Nephron progenitor cell (in vitro differentiated cells): ENCODE results near the gene GOLGA2.
A peak's percentile ranks its signal among the peaks of the same experiment; 100 is the strongest.
"Not testable (repeated sequence)": the region's sequence is repeated elsewhere in the genome, so short reads cannot be mapped to it uniquely, and the experiment has no call there.

Source experiments
- DNase-seq: peaks from one replicate; pipeline ENCODE4 v3.0.0; 2021
- H3K27ac Mint-ChIP-seq: 2 replicates; pipeline ENCODE4 v1.8.0; 2021; ENCODE audit warnings: mild to moderate bottlenecking, moderate library complexity, mixed read lengths
- H3K27me3 Mint-ChIP-seq: 2 replicates; pipeline ENCODE4 v1.8.0; 2021; ENCODE audit warnings: mild to moderate bottlenecking, low read depth, mixed read lengths; ENCODE audit not compliant: poor library complexity
- H3K36me3 Mint-ChIP-seq: 2 replicates; pipeline ENCODE4 v1.8.0; 2021; ENCODE audit warnings: low read depth, mixed read lengths
- H3K4me1 Mint-ChIP-seq: 2 replicates; pipeline ENCODE4 v1.8.0; 2021; ENCODE audit warnings: mixed read lengths
- H3K4me3 Mint-ChIP-seq: 2 replicates; pipeline ENCODE4 v1.8.0; 2021; ENCODE audit warnings: mild to moderate bottlenecking, moderate library complexity, mixed read lengths
- H3K9me3 Mint-ChIP-seq: 2 replicates; pipeline ENCODE4 v1.8.0; 2021; ENCODE audit warnings: mild to moderate bottlenecking, moderate library complexity, mixed read lengths
- TF ChIP-seq, protein P1 (sequence below): fragments of 200-600 bp; sonication (generic); IDR thresholded peaks from 2 replicates; pipeline ENCODE4 v1.5.0; 2021; ENCODE audit warnings: antibody characterized with exemption

Gene GOLGA2

GRCh38 chr9:128286440-128286839, 10.6 kb upstream of the GOLGA2 start:
- DNase-seq = no peak
- H3K4me3 Mint-ChIP-seq = no peak overlapping the region
- H3K4me1 Mint-ChIP-seq = peaks cover 17% of the 10 kb centered on the region
- H3K9me3 Mint-ChIP-seq = no peaks in the 10 kb centered on the region
- H3K27ac Mint-ChIP-seq = no peak overlapping the region
- peaks cover 3% of the 10 kb centered on the region for H3K27me3 Mint-ChIP-seq
- TF ChIP-seq, protein P1, sequence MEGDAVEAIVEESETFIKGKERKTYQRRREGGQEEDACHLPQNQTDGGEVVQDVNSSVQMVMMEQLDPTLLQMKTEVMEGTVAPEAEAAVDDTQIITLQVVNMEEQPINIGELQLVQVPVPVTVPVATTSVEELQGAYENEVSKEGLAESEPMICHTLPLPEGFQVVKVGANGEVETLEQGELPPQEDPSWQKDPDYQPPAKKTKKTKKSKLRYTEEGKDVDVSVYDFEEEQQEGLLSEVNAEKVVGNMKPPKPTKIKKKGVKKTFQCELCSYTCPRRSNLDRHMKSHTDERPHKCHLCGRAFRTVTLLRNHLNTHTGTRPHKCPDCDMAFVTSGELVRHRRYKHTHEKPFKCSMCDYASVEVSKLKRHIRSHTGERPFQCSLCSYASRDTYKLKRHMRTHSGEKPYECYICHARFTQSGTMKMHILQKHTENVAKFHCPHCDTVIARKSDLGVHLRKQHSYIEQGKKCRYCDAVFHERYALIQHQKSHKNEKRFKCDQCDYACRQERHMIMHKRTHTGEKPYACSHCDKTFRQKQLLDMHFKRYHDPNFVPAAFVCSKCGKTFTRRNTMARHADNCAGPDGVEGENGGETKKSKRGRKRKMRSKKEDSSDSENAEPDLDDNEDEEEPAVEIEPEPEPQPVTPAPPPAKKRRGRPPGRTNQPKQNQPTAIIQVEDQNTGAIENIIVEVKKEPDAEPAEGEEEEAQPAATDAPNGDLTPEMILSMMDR = no peak
- peaks cover 23% of the 10 kb centered on the region for H3K36me3 Mint-ChIP-seq

GRCh38 chr9:128285033-128285784, 9.4 kb upstream of the GOLGA2 start:
- DNase-seq = no peak
- Mint-ChIP-seq H3K4me1 (peaks cover 28% of the 10 kb centered on the region), H3K36me3 (peaks cover 27% of the 10 kb centered on the region), H3K27me3 (peaks cover 3% of the 10 kb centered on the region), H3K9me3 (no peaks in the 10 kb centered on the region), H3K27ac (peak overlapping the region; percentile 44), H3K4me3 (no peak overlapping the region)
- TF ChIP-seq, protein P1 = no peak

- Mint-ChIP-seq H3K9me3 (no peaks in the 10 kb centered on the region), H3K4me1 (peaks cover 46% of the 10 kb centered on the region), H3K27ac (no peak overlapping the region), H3K27me3 (no peaks in the 10 kb centered on the region), H3K4me3 (no peak overlapping the region), H3K36me3 (peaks cover 13% of the 10 kb centered on the region)
- no peak for DNase-seq
- TF ChIP-seq, protein P1 = no peak
Observed at GRCh38 chr9:128282500-128282899, 6.7 kb upstream of the GOLGA2 start.

- Mint-ChIP-seq H3K36me3 (peaks cover 7% of the 10 kb centered on the region), H3K27me3 (peaks cover 2% of the 10 kb centered on the region), H3K4me3 (peak overlapping the region; percentile 21), H3K27ac (peak overlapping the region; percentile 62), H3K4me1 (peaks cover 59% of the 10 kb centered on the region), H3K9me3 (no peaks in the 10 kb centered on the region)
- no peak for DNase-seq
- TF ChIP-seq, protein P1 = no peak
Observed at GRCh38 chr9:128280084-128280622, 4.3 kb upstream of the GOLGA2 start.

- H3K9me3 Mint-ChIP-seq, H3K27me3 Mint-ChIP-seq, H3K36me3 Mint-ChIP-seq: not testable (repeated sequence)
- H3K27ac Mint-ChIP-seq = peak overlapping the region; percentile 63
- peak; percentile 15 for DNase-seq
- H3K4me1 Mint-ChIP-seq = peaks cover 66% of the 10 kb centered on the region
- peak overlapping the region; percentile 49 for H3K4me3 Mint-ChIP-seq
Observed at GRCh38 chr9:128279088-128280073, 3.6 kb upstream of the GOLGA2 start.
